ENCODE data around the gene KLK1. TPM values are rescaled to one million over a fixed set of nuclear protein-coding genes. Genes with fewer than 3 reads are reported as not detected.

The KLK1 gene
- total and polyA plus RNA-seq, 4 donors = 0.25 to 0.92 (median 0.83) TPM; not detected in 1

GRCh38 chr19:50842130-50842529 lies 18.5 kb upstream of the KLK1 start:
- Histone ChIP-seq H3K9ac (ENCODE audit: insufficient read depth in 1 of 2, low read length in 2 of 2) (no peak overlapping the region), H3K36me3 (ENCODE audit: control insufficient read depth in 4 of 4, insufficient read depth in 4 of 4, low read length in 4 of 4) (no peaks in the 10 kb centered on the region), H3K4me3 (no peak overlapping the region), H3K27me3 (ENCODE audit: control insufficient read depth in 3 of 3, insufficient read depth in 3 of 3, low read length in 2 of 3) (no peaks in the 10 kb centered on the region), H3K9me3 (ENCODE audit: control insufficient read depth in 4 of 4, insufficient read depth in 3 of 4, low read length in 3 of 4) (peaks cover 0 to 15% (median 4%) of the 10 kb centered on the region in 4 donors), H3K4me1 (ENCODE audit: control insufficient read depth in 5 of 5, insufficient read depth in 5 of 5, low read length in 5 of 5) (no peaks in the 10 kb centered on the region), H3K27ac (ENCODE audit: low read depth in 1 of 2, low read length in 1 of 2) (no peak overlapping the region)
- 78 to 88% methylated on average over 6 of the region's 6 CpGs for WGBS, 2 donors
- no peak for TF ChIP-seq CTCF (IDR thresholded peaks at IDR 0.05; ENCODE audit: control extremely low read depth, extremely low read depth)
- DNase-seq = no peak
- ATAC-seq (ENCODE audit: insufficient read depth, low FRiP score) = no peak

- H3K4me1 ChIP-seq (ENCODE audit: control insufficient read depth in 5 of 5, insufficient read depth in 5 of 5, low read length in 5 of 5) = peaks cover 0 to 7% (median 3%) of the 10 kb centered on the region in 5 donors
- H3K27me3 ChIP-seq (ENCODE audit: control insufficient read depth in 3 of 3, insufficient read depth in 3 of 3, low read length in 2 of 3) = peaks cover 0 to 5% (median 4%) of the 10 kb centered on the region in 3 donors
- no peak overlapping the region for H3K9ac ChIP-seq (ENCODE audit: insufficient read depth in 1 of 2, low read length in 2 of 2)
- no peak for ATAC-seq (ENCODE audit: insufficient read depth, low FRiP score)
- TF ChIP-seq CTCF (IDR thresholded peaks at IDR 0.05; ENCODE audit: control extremely low read depth, extremely low read depth) = no peak
- H3K9me3 ChIP-seq (ENCODE audit: control insufficient read depth in 4 of 4, insufficient read depth in 3 of 4, low read length in 3 of 4) = peaks cover 0 to 15% (median 4%) of the 10 kb centered on the region in 4 donors
- H3K27ac ChIP-seq (ENCODE audit: low read depth in 1 of 2, low read length in 1 of 2) = no peak overlapping the region
- WGBS, 2 donors = 67 to 79% methylated on average over 10 of the region's 10 CpGs
- no peak for DNase-seq
- H3K36me3 ChIP-seq (ENCODE audit: control insufficient read depth in 4 of 4, insufficient read depth in 4 of 4, low read length in 4 of 4) = no peaks in the 10 kb centered on the region
- no peak overlapping the region for H3K4me3 ChIP-seq
Observed at GRCh38 chr19:50839712-50840655, 16.4 kb upstream of the KLK1 start.

GRCh38 chr19:50838239-50838638 lies 14.7 kb upstream of the KLK1 start:
- Histone ChIP-seq H3K27me3 (ENCODE audit: control insufficient read depth in 3 of 3, insufficient read depth in 3 of 3, low read length in 2 of 3) (peaks cover 0 to 8% (median 5%) of the 10 kb centered on the region in 3 donors), H3K9me3 (ENCODE audit: control insufficient read depth in 4 of 4, insufficient read depth in 3 of 4, low read length in 3 of 4) (peaks cover 0 to 4% (median 3%) of the 10 kb centered on the region in 4 donors), H3K9ac (ENCODE audit: insufficient read depth in 1 of 2, low read length in 2 of 2) (no peak overlapping the region), H3K4me1 (ENCODE audit: control insufficient read depth in 5 of 5, insufficient read depth in 5 of 5, low read length in 5 of 5) (peaks cover 0 to 7% (median 3%) of the 10 kb centered on the region in 5 donors), H3K4me3 (no peak overlapping the region), H3K36me3 (ENCODE audit: control insufficient read depth in 4 of 4, insufficient read depth in 4 of 4, low read length in 4 of 4) (no peaks in the 10 kb centered on the region), H3K27ac (ENCODE audit: low read depth in 1 of 2, low read length in 1 of 2) (no peak overlapping the region)
- TF ChIP-seq CTCF (IDR thresholded peaks at IDR 0.05; ENCODE audit: control extremely low read depth, extremely low read depth) = no peak
- 16 to 18% methylated on average over 6 of the region's 6 CpGs for WGBS, 2 donors
- ATAC-seq (ENCODE audit: insufficient read depth, low FRiP score) (no peak), DNase-seq (no peak)

Measured in lung (tissue), 12 donors.